GM18951 (cell line): ENCODE measurements around the gene SPSB4.

ENCODE experiments used
- POLR2A ChIP-seq: IDR thresholded peaks from 4 replicates; pipeline ENCODE4 v1.6.1; 2011; ENCODE audit warnings: mild to moderate bottlenecking; ENCODE audit not compliant: insufficient read length, insufficient read depth; ENCODE audit errors: extremely low read depth
- in situ Hi-C: fragments of 300-500 bp; cut with MboI; formaldehyde crosslinking; loops from one replicate; pipeline ENCODE4 v1.12.0; 2022; ENCODE audit warnings: low sequenced_read_pairs, mixed read lengths, inconsistent platforms; ENCODE audit not compliant: unreplicated experiment

SPSB4 gene

DNA sequence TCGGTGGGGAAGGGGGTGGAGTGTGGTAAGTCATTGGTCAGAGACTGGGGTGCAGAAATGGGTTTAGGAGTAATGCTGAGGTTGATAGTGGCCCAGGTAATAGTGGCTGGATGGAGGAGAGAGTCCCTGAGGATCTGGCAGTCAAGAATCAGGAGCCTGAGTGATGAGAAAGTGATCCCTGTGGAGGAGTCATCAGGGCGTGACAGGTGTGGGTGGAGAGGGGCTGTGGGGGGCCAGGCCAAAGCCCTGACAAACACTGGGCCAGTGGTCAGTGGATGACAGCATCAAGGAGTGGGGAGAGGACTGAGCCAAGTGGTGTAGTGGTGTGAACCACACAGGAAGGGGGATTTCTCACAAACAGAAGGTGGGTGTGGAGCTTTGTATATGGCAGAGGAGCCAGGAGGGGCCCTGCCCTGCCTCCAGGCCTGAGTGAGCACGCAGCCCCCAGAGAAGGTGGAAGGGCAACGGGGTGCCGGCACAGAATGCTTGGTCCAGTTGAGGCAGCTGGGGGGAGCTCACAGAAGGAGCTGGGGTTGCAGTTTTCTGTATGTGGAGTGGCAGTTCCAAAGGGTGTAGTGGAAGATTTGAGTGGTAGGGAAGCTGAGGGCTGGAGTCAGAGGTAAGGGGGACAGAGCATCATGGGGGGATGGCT, 77.1 kb downstream of the SPSB4 start:
- TF ChIP-seq POLR2A: no peak
- in situ Hi-C loops: no loop called here

GRCh38 chr3:141129049-141129448, 77.9 kb downstream of the SPSB4 start:
- TF ChIP-seq POLR2A: no peak
- in situ Hi-C loops: no loop called here

DNA sequence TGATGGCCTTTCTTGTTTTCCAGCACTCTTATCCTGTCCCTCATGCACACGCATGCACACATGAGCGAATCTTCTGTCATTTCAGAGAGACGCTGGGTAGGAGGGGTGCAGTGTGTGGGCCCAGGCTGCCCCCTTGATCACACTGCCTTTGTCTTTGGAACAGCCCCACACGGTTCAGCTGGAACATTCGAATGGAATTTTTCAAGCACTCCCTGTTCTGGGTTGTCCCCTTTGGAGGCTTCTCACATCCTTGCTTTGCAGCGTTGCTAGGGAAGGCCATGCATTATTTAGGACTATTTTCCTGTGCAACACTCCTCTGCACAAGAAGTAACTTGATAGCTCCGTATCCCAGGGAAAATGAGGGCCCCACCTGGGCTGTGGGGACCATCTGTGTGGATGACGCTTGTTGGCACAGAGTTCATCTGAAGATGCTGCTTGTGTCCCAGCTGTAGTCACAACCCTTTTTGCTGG, 78.4 kb downstream of the SPSB4 start:
- in situ Hi-C loops: no loop called here
- no peak for TF ChIP-seq POLR2A

- no peak for TF ChIP-seq POLR2A
- in situ Hi-C loops: no loop called here
Observed at GRCh38 chr3:141143517-141143916, 92.4 kb downstream of the SPSB4 start.

GRCh38 chr3:141146979-141147470, 95.9 kb downstream of the SPSB4 start:
- no peak for TF ChIP-seq POLR2A
- in situ Hi-C loops: no loop called here

DNA sequence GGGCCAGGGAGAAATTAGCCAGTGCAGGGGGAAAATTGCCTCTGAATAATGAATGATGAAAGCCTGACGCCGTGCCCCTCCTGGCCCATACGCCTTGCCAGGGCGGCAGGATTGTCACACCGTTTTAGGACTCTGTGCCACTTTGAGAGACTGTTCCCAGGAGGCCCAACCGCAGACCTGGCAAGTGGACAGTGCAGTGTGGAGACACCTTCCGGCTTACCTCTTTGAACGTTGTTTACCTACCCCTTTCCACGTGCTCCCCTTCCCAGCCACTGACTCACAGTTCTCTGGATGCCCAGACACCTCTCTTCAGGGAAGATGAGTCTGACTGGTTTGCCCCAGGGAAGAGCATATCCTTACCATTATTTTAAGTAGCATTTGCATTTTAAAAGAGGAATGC, 96.5 kb downstream of the SPSB4 start:
- no peak for TF ChIP-seq POLR2A
- in situ Hi-C loops: no loop called here

- no peak for TF ChIP-seq POLR2A
Observed at GRCh38 chr3:141148169-141148568, 97.0 kb downstream of the SPSB4 start.

GRCh38 chr3:141148770-141149169, 97.6 kb downstream of the SPSB4 start:
- no peak for TF ChIP-seq POLR2A
- in situ Hi-C loops: no loop called here

More at GRCh38 chr3:141148169-141148568, 97.0 kb downstream of the SPSB4 start:
- in situ Hi-C loops: no loop called here

GRCh38 chr3:141150081-141150830, 99.1 kb downstream of the SPSB4 start:
- TF ChIP-seq POLR2A: no peak
- in situ Hi-C loops: no loop called here

- no peak for TF ChIP-seq POLR2A
- in situ Hi-C loops: no loop called here
Observed at GRCh38 chr3:141150931-141151330, 99.8 kb downstream of the SPSB4 start.

DNA sequence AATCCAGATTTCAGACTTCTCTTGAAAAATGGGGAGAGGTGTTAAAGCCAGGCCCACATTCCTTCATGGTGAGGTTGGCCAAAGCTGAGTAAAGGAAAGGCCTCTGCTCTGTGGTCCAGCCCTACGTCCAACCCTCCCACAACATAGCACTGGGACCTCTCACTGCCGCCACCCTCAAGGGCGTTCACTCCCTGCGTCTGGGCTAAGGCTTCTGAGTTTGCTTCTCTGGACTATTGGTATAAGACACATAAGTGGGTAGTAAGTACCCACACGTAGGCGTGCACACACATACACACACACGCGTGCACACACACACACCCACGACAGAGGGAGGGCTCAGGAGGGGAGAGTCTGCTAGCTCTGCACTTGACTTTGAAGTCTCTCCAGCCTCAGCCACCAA, 100.3 kb downstream of the SPSB4 start:
- in situ Hi-C loops: no loop called here

GRCh38 chr3:141152130-141152529, 101.0 kb downstream of the SPSB4 start:
- in situ Hi-C loops: no loop called here
- TF ChIP-seq POLR2A: no peak

More for the DNA sequence above, 100.3 kb downstream of the SPSB4 start:
- no peak for TF ChIP-seq POLR2A

- no peak for TF ChIP-seq POLR2A
- in situ Hi-C loops: no loop called here
Observed at GRCh38 chr3:141152801-141153678, 101.9 kb downstream of the SPSB4 start.
